B cell (primary cell): Measurements from ENCODE around the gene UBE2Q1. TPM values are rescaled to one million over a fixed set of nuclear protein-coding genes. Genes with fewer than 3 reads are reported as not detected.

Source experiments
- ATAC-seq: fragments of 200-7000 bp; cut with Tn5 transposase; one replicate; pipeline ENCODE4 v1.10.0; 2021; ENCODE audit warnings: low read depth, mild to moderate bottlenecking, moderate number of reproducible peaks, moderate library complexity
- CTCF ChIA-PET: fragments of 350-600 bp; sonication (Branson Sonifier 250); formaldehyde crosslinking; loops from one replicate; lab custom pipeline; 2021; ENCODE audit warnings: antibody characterized with exemption, inconsistent platforms; lab: Charles Lee
- POLR2A ChIA-PET: fragments of 350-600 bp; sonication (Branson Sonifier 250); formaldehyde crosslinking; loops from one replicate; lab custom pipeline; 2021; ENCODE audit warnings: antibody characterized with exemption; lab: Charles Lee
- DNase-seq: peaks from one replicate; pipeline ENCODE4 v3.0.0; 2013
- H2AFZ ChIP-seq: 2 replicates; pipeline ENCODE4 v1.6.1; 2012; ENCODE audit warnings: mild to moderate bottlenecking, low read depth, low read length; ENCODE audit not compliant: insufficient read depth, poor library complexity, severe bottlenecking
- H3K27ac ChIP-seq, 2 donors: 1 replicate in 1 of 2; 2 replicates in 1 of 2; pipeline ENCODE4 v1.5.1; 2012 to 2013; ENCODE audit warnings: low read length in 2 of 2, mild to moderate bottlenecking in 2 of 2, moderate library complexity in 1 of 2
- H3K27me3 ChIP-seq, 4 experiments: fragments of 200-600 bp in 1 of 4; sonication (generic) in 1 of 4; replicated peaks in 1 of 4; 1 replicate in 2 of 4; 2 replicates in 2 of 4; pipeline versions ENCODE4 v1.6.1 to v1.7.0; 2013 to 2016; ENCODE audit warnings: low read length in 3 of 4, mild to moderate bottlenecking in 2 of 4, mixed read lengths in 1 of 4, moderate library complexity in 1 of 4; ENCODE audit not compliant: insufficient read depth in 4 of 4, control insufficient read depth in 3 of 4; ENCODE audit errors: control extremely low read depth in 1 of 4
- H3K36me3 ChIP-seq, 2 experiments: replicated peaks in 1 of 2; 1 replicate in 1 of 2; 2 replicates in 1 of 2; pipeline versions ENCODE4 v1.6.1 to v1.7.1; 2013; ENCODE audit warnings: low read length in 1 of 2; ENCODE audit not compliant: insufficient read depth in 2 of 2, control insufficient read depth in 1 of 2; ENCODE audit errors: control extremely low read depth in 1 of 2, extremely low read depth in 1 of 2
- H3K4me1 ChIP-seq, 2 donors: fragments of 200-600 bp in 1 of 2; sonication (generic) in 1 of 2; 1 replicate in 1 of 2; 2 replicates in 1 of 2; pipeline versions ENCODE4 v1.5.1 to v1.6.1; 2013 to 2017; ENCODE audit warnings: low read length in 2 of 2; ENCODE audit not compliant: control insufficient read depth in 2 of 2, insufficient read depth in 2 of 2
- H3K4me2 ChIP-seq: replicated peaks from 2 replicates; pipeline ENCODE3; 2012; ENCODE audit warnings: mild to moderate bottlenecking, low read depth, low read length; ENCODE audit not compliant: poor library complexity, severe bottlenecking
- H3K4me3 ChIP-seq, 5 experiments: fragments of 200-600 bp in 1 of 5; sonication (generic) in 1 of 5; 1 replicate in 3 of 5; 2 replicates in 2 of 5; pipeline versions ENCODE4 v1.5.1 to v1.7.0; 2011 to 2016; ENCODE audit warnings: low read length in 4 of 5, mild to moderate bottlenecking in 4 of 5, low read depth in 2 of 5, control low read depth in 1 of 5, moderate library complexity in 1 of 5; ENCODE audit not compliant: insufficient read depth in 1 of 5; ENCODE audit errors: control extremely low read depth in 1 of 5, extremely low read depth in 1 of 5
- H3K79me2 ChIP-seq: fragments of 200-600 bp; sonication (generic); one replicate; pipeline ENCODE4 v1.6.0; 2016; ENCODE audit warnings: low read length; ENCODE audit not compliant: control insufficient read depth, insufficient read depth
- H3K9ac ChIP-seq: fragments of 200-600 bp; sonication (generic); 2 replicates; pipeline ENCODE4 v1.6.1; 2017; ENCODE audit warnings: mild to moderate bottlenecking, low read length, moderate library complexity
- H3K9me3 ChIP-seq, 3 donors: one replicate each; pipeline versions ENCODE4 v1.6.1 to v1.7.1; 2013; ENCODE audit warnings: low read length in 2 of 3; ENCODE audit not compliant: control insufficient read depth in 2 of 3, insufficient read depth in 1 of 3; ENCODE audit errors: control extremely low read depth in 1 of 3
- H4K20me1 ChIP-seq: 2 replicates; pipeline ENCODE4 v1.6.0; 2012; ENCODE audit warnings: mild to moderate bottlenecking, low read length; ENCODE audit not compliant: insufficient read depth, control insufficient read depth, poor library complexity, severe bottlenecking
- H3K27ac Mint-ChIP-seq: one replicate; pipeline ENCODE4 v1.8.0; 2021; ENCODE audit warnings: mixed read lengths
- H3K27me3 Mint-ChIP-seq: one replicate; pipeline ENCODE4 v1.8.0; 2021; ENCODE audit warnings: mixed read lengths
- H3K4me1 Mint-ChIP-seq: one replicate; pipeline ENCODE4 v1.8.0; 2021; ENCODE audit warnings: mixed read lengths
- H3K4me3 Mint-ChIP-seq: one replicate; pipeline ENCODE4 v1.8.0; 2021; ENCODE audit warnings: mixed read lengths
- H3K9me3 Mint-ChIP-seq: one replicate; pipeline ENCODE4 v1.8.0; 2022; ENCODE audit warnings: mixed read lengths; ENCODE audit not compliant: insufficient read depth
- CTCF ChIP-seq: fragments of 200-600 bp; IDR thresholded peaks from one replicate; pipeline ENCODE4 v1.8.0; 2022; ENCODE audit warnings: antibody characterized with exemption, mild to moderate bottlenecking
- EZH2 ChIP-seq: IDR thresholded peaks from 2 replicates; pipeline ENCODE4 v1.6.1; 2012; ENCODE audit warnings: borderline replicate concordance, low read depth, mild to moderate bottlenecking, moderate library complexity, low read length; ENCODE audit not compliant: insufficient read depth, poor library complexity, severe bottlenecking
- WGBS: methylation state at CpG from one replicate; pipeline ENCODE4 v1.1.5; 2013; ENCODE audit warnings: missing lambda C conversion rate; ENCODE audit not compliant: insufficient coverage; 5-methylcytosine and 5-hydroxymethylcytosine counted together
- intact Hi-C: fragments of 100-400 bp; cut with micrococcal nuclease; formaldehyde crosslinking; loops from one replicate; pipeline ENCODE4 v1.10.0; 2022
- polyA plus RNA-seq: library from polyadenylated mRNA; depleted of rRNA; stranded (reverse); fragments of >200 nt; gene quantifications from 2 replicates; pipeline ENCODE4 v1.2.3, GENCODE V29; 2012
- total RNA-seq, 2 donors: library from RNA; stranded (reverse); fragments of 120-200 nt in 1 of 2; gene quantifications; 1 replicate in 1 of 2; 2 replicates in 1 of 2; pipeline versions ENCODE4 v1.2.3 to v1.2.4, GENCODE V29; 2013 to 2022

Gene UBE2Q1
- total and polyA plus RNA-seq, 2 donors (not counting 1 experiment from before 2014, with no cell fraction given) = 14.3 to 108 TPM

- H3K27ac ChIP-seq = no peak overlapping the region
- H3K4me2 ChIP-seq = no peak overlapping the region
- no peaks in the 10 kb centered on the region for H3K79me2 ChIP-seq
- peaks cover 15% of the 10 kb centered on the region for H3K27me3 Mint-ChIP-seq
- peaks cover 5% of the 10 kb centered on the region for H3K4me1 Mint-ChIP-seq
- H2AFZ ChIP-seq = no peak overlapping the region
- POLR2A ChIA-PET = no interaction called here
- no peak overlapping the region for H3K4me3 ChIP-seq
- H4K20me1 ChIP-seq = peaks cover 12% of the 10 kb centered on the region
- H3K9ac ChIP-seq = no peak overlapping the region
- CTCF ChIA-PET = interaction anchor here (0.6 to 6.6 kb wide), 23 partner anchors 9 to 539 kb away, joined by 3 to 188 read pairs (median 4); no protein-coding TSS in a partner anchor
- no peaks in the 10 kb centered on the region for H3K9me3 Mint-ChIP-seq
- peaks cover 0 to 4% (median 0%) of the 10 kb centered on the region in 4 experiments for H3K27me3 ChIP-seq
- peaks cover 16 to 28% of the 10 kb centered on the region in 2 experiments for H3K36me3 ChIP-seq
- TF ChIP-seq CTCF (peak; percentile 83), EZH2 (no peak)
- H3K4me1 ChIP-seq = no peaks in the 10 kb centered on the region
- intact Hi-C loops = loop anchor here (5.0 kb wide), 1 partner anchor 224 kb away; the partner anchor contains the start of gene AQP10
- no peak overlapping the region for H3K4me3 Mint-ChIP-seq
- ATAC-seq (peak; percentile 86), DNase-seq (peak; percentile 69)
- H3K27ac Mint-ChIP-seq = no peak overlapping the region
- WGBS = 100% methylated on average over 1 of the region's 13 CpGs
- no peaks in the 10 kb centered on the region for H3K9me3 ChIP-seq
Measured at GRCh38 chr1:154546264-154547063, 12.0 kb downstream of the UBE2Q1 start.

GRCh38 chr1:154541231-154541630 is 17.2 kb downstream of the UBE2Q1 start:
- Histone ChIP-seq H3K36me3 (no peaks in the 10 kb centered on the region), H3K27ac (no peak overlapping the region), H3K9me3 (no peaks in the 10 kb centered on the region), H3K4me1 (no peaks in the 10 kb centered on the region), H3K4me3 (no peak overlapping the region), H3K79me2 (no peaks in the 10 kb centered on the region), H3K9ac (no peak overlapping the region), H2AFZ (no peak overlapping the region), H3K4me2 (no peak overlapping the region), H3K27me3 (peaks cover 0 to 4% (median 0%) of the 10 kb centered on the region in 4 experiments), H4K20me1 (no peaks in the 10 kb centered on the region)
- H3K27me3 Mint-ChIP-seq = peaks cover 33% of the 10 kb centered on the region
- no peak for TF ChIP-seq CTCF
- no peak for TF ChIP-seq EZH2
- H3K9me3 Mint-ChIP-seq = no peaks in the 10 kb centered on the region
- intact Hi-C loops = no loop called here
- POLR2A ChIA-PET = no interaction called here
- WGBS = 79% methylated on average over 6 of the region's 6 CpGs
- H3K4me3 Mint-ChIP-seq = no peak overlapping the region
- no peaks in the 10 kb centered on the region for H3K4me1 Mint-ChIP-seq
- H3K27ac Mint-ChIP-seq = no peak overlapping the region
- DNase-seq = no peak
- CTCF ChIA-PET = interaction anchor here (1.4 to 2.6 kb wide), 2 partner anchors 59 to 61 kb away, joined by 3 to 14 read pairs; no protein-coding TSS in a partner anchor
- ATAC-seq = no peak
